Neural cell (in vitro differentiated cells): ENCODE measurements around the gene CREBBP. TPM values are rescaled to one million over a fixed set of nuclear protein-coding genes. Genes with fewer than 3 reads are reported as not detected.
A peak's percentile ranks its signal among the peaks of the same experiment; 100 is the strongest.

ENCODE experiments used
- H2AFZ ChIP-seq: fragments of 200-600, 300-800 bp; sonication (generic), shearing (Covaris generic); 2 replicates; pipeline ENCODE4 v1.6.0; 2014; ENCODE audit warnings: low read depth, mild to moderate bottlenecking, antibody characterized with exemption, low read length, moderate library complexity
- H3F3A ChIP-seq: fragments of 200-600 bp; shearing (Covaris generic); 2 replicates; pipeline ENCODE4 v1.6.1; 2016; ENCODE audit warnings: mild to moderate bottlenecking, moderate library complexity, mixed read lengths, antibody characterized with exemption, low read length; ENCODE audit not compliant: insufficient read depth, poor library complexity, severe bottlenecking
- H3K27ac ChIP-seq: fragments of 200-600, 300-800 bp; sonication (generic), shearing (Covaris generic); 2 replicates; pipeline ENCODE4 v1.5.1; 2014; ENCODE audit warnings: mild to moderate bottlenecking, low read length, moderate library complexity
- H3K27me3 ChIP-seq: fragments of 300-800, 200-600 bp; sonication (generic), shearing (Covaris generic); 2 replicates; pipeline ENCODE4 v1.6.0; 2014; ENCODE audit warnings: mild to moderate bottlenecking, low read depth, low read length, moderate library complexity; ENCODE audit not compliant: insufficient read depth
- H3K36me3 ChIP-seq: fragments of 300-800, 200-600 bp; sonication (generic), shearing (Covaris generic); 2 replicates; pipeline ENCODE4 v1.5.1; 2014; ENCODE audit warnings: mild to moderate bottlenecking, antibody characterized with exemption, low read length, moderate library complexity; ENCODE audit not compliant: insufficient read depth
- H3K4me2 ChIP-seq: fragments of 300-800, 200-600 bp; sonication (generic), shearing (Covaris generic); 2 replicates; pipeline ENCODE4 v1.6.0; 2014; ENCODE audit warnings: mild to moderate bottlenecking, low read length
- H3K4me3 ChIP-seq: fragments of 300-800, 200-600 bp; sonication (generic), shearing (Covaris generic); 2 replicates; pipeline ENCODE4 v1.5.1; 2014; ENCODE audit warnings: mild to moderate bottlenecking, low read length, moderate library complexity
- H3K79me2 ChIP-seq: fragments of 200-600 bp; shearing (Covaris generic); replicated peaks from 2 replicates; pipeline ENCODE4 v1.6.0; 2014; ENCODE audit warnings: mild to moderate bottlenecking, low read length, moderate library complexity; ENCODE audit not compliant: insufficient read depth
- H3K9ac ChIP-seq: fragments of 300-800, 200-600 bp; sonication (generic), shearing (Covaris generic); 2 replicates; pipeline ENCODE4 v1.6.1; 2016; ENCODE audit warnings: mild to moderate bottlenecking, low read length, mixed read lengths
- H3K9me2 ChIP-seq: fragments of 200-600 bp; shearing (Covaris generic); 2 replicates; pipeline ENCODE4 v1.6.1; 2016; ENCODE audit warnings: mild to moderate bottlenecking, low read length, mixed read lengths; ENCODE audit not compliant: insufficient read depth
- H3K9me3 ChIP-seq: fragments of 200-600, 300-800 bp; sonication (generic), shearing (Covaris generic); 2 replicates; pipeline ENCODE4 v1.6.1; 2016; ENCODE audit warnings: mild to moderate bottlenecking, mixed run types, low read length, moderate library complexity, mixed read lengths
- H4K20me1 ChIP-seq: fragments of 200-600 bp; shearing (Covaris generic); 2 replicates; pipeline ENCODE4 v1.6.1; 2016; ENCODE audit warnings: mild to moderate bottlenecking, mixed run types; ENCODE audit not compliant: insufficient read depth
- CTCF ChIP-seq: fragments of 450-650 bp; IDR thresholded peaks from 2 replicates; pipeline ENCODE4 v1.5.1; 2014; ENCODE audit warnings: antibody characterized with exemption, mild to moderate bottlenecking, moderate library complexity; ENCODE audit not compliant: poor library complexity, severe bottlenecking
- EP300 ChIP-seq: fragments of 450-650 bp; conservative IDR thresholded peaks from 2 replicates; pipeline ENCODE4 v1.6.1; 2014; ENCODE audit warnings: antibody characterized with exemption, mild to moderate bottlenecking, moderate library complexity; ENCODE audit not compliant: poor library complexity, severe bottlenecking
- EZH2 ChIP-seq: fragments of 200-600, 300-800 bp; shearing (Covaris generic), sonication (generic); IDR thresholded peaks from 2 replicates; pipeline ENCODE4 v1.6.1; 2014; ENCODE audit warnings: antibody characterized with exemption, low read length, borderline replicate concordance, mild to moderate bottlenecking; ENCODE audit not compliant: insufficient read depth, poor library complexity, severe bottlenecking
- MXI1 ChIP-seq: fragments of 450-650 bp; conservative IDR thresholded peaks from 2 replicates; pipeline ENCODE4 v1.6.1; 2014; ENCODE audit warnings: antibody characterized with exemption, mild to moderate bottlenecking; ENCODE audit not compliant: poor library complexity, severe bottlenecking
- POLR2AphosphoS5 ChIP-seq: IDR thresholded peaks from 2 replicates; pipeline ENCODE4 v1.6.1; 2012
- RAD21 ChIP-seq: fragments of 450-650 bp; conservative IDR thresholded peaks from 2 replicates; pipeline ENCODE4 v1.6.1; 2014; ENCODE audit warnings: antibody characterized with exemption, mild to moderate bottlenecking, moderate library complexity
- REST ChIP-seq: IDR thresholded peaks from 2 replicates; pipeline ENCODE4 v1.6.1; 2012; ENCODE audit warnings: borderline replicate concordance
- SMC3 ChIP-seq: fragments of 450-650 bp; conservative IDR thresholded peaks from 2 replicates; pipeline ENCODE4 v1.6.1; 2014; ENCODE audit warnings: antibody characterized with exemption, mild to moderate bottlenecking, moderate library complexity; ENCODE audit not compliant: poor library complexity
- TAF1 ChIP-seq: IDR thresholded peaks from 2 replicates; pipeline ENCODE4 v1.6.1; 2012; ENCODE audit warnings: low read depth
- polyA plus RNA-seq: library from polyadenylated mRNA; depleted of rRNA; stranded (reverse); fragments of >200 nt; gene quantifications from 2 replicates; pipeline ENCODE4 v1.2.3, GENCODE V29; 2014

The CREBBP gene
- polyA plus RNA-seq, 1 donor from 2014 or later: 3.3 TPM

GRCh38 chr16:3690470-3690928 is 190.0 kb downstream of the CREBBP start:
- no peak overlapping the region for H2AFZ ChIP-seq
- H3K4me3 ChIP-seq: no peak overlapping the region
- H3K4me2 ChIP-seq: no peak overlapping the region
- TF ChIP-seq SMC3: peak; percentile 89
- TF ChIP-seq CTCF: peak; percentile 86
- TF ChIP-seq REST: no peak
- TF ChIP-seq EZH2: no peak
- no peak for TF ChIP-seq EP300
- TF ChIP-seq TAF1: no peak
- TF ChIP-seq RAD21: peak; percentile 78
- peak; percentile 30 for TF ChIP-seq MXI1
- no peak overlapping the region for H3K27ac ChIP-seq
- H3K9me3 ChIP-seq: no peaks in the 10 kb centered on the region
- no peaks in the 10 kb centered on the region for H3K79me2 ChIP-seq
- H3K9ac ChIP-seq: no peak overlapping the region
- H4K20me1 ChIP-seq: no peaks in the 10 kb centered on the region
- no peaks in the 10 kb centered on the region for H3F3A ChIP-seq
- no peaks in the 10 kb centered on the region for H3K27me3 ChIP-seq
- no peaks in the 10 kb centered on the region for H3K9me2 ChIP-seq
- H3K36me3 ChIP-seq: no peaks in the 10 kb centered on the region

GRCh38 chr16:3689731-3690130 is 190.8 kb downstream of the CREBBP start:
- Histone ChIP-seq H3F3A (no peaks in the 10 kb centered on the region), H3K9me2 (no peaks in the 10 kb centered on the region), H3K79me2 (no peaks in the 10 kb centered on the region), H2AFZ (no peak overlapping the region), H3K27ac (no peak overlapping the region), H3K4me3 (no peak overlapping the region), H3K9ac (no peak overlapping the region), H3K36me3 (no peaks in the 10 kb centered on the region), H3K9me3 (no peaks in the 10 kb centered on the region), H4K20me1 (no peaks in the 10 kb centered on the region), H3K4me2 (no peak overlapping the region), H3K27me3 (no peaks in the 10 kb centered on the region)
- TF ChIP-seq SMC3: no peak
- TF ChIP-seq TAF1: no peak
- no peak for TF ChIP-seq RAD21
- no peak for TF ChIP-seq CTCF
- TF ChIP-seq POLR2AphosphoS5: no peak
- TF ChIP-seq REST: no peak
- TF ChIP-seq EZH2: no peak
